Stimulated activated CD4-positive, alpha-beta T cell treated with anti-CD3 and anti-CD28 coated beads, Interleukin-12 subunit alpha, Interleukin-12 subunit beta, amount 100 ng/mL, for 24 hours (primary cell): ENCODE measurements around the gene SLC35A3.
"Not testable (repeated sequence)": the region's sequence is repeated elsewhere in the genome, so short reads cannot be mapped to it uniquely, and the experiment has no call there.

ENCODE experiments used
- DNase-seq, 2 experiments: peaks; one replicate each; pipeline ENCODE4 v3.0.0-alpha.2; 2020; ENCODE audit warnings: low read depth in 2 of 2

The SLC35A3 gene

GRCh38 chr1:99972066-99972465 lies 2.3 kb downstream of the SLC35A3 start:
- DNase-seq = not testable (repeated sequence)

GRCh38 chr1:99975529-99975928 lies 5.7 kb downstream of the SLC35A3 start:
- DNase-seq = no peak

- not testable (repeated sequence) for DNase-seq
These were observed 7.5 kb downstream of the SLC35A3 start for GRCh38 chr1:99977326-99977725.

- DNase-seq = no peak
These were observed 8.4 kb downstream of the SLC35A3 start for GRCh38 chr1:99978218-99978617.

DNA sequence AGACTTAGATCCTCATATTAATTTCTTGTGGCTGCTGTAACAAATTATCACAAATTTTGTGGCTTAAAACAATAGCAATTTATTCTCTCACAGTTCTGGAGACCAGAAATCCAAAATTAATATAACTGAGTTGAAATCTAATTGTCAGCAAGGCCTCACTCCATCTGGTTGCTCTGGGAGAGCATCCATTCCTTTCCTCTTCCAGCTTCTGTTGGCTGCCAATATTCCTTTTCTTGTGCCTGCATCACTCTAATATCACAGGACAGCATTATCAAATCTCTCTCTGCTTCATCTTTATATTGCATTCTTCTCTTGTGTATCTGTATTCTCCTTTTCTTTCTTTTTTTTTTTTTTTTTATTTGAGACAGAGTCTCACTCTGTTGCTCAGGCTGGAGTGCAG lies 9.3 kb downstream of the SLC35A3 start:
- no peak for DNase-seq

DNA sequence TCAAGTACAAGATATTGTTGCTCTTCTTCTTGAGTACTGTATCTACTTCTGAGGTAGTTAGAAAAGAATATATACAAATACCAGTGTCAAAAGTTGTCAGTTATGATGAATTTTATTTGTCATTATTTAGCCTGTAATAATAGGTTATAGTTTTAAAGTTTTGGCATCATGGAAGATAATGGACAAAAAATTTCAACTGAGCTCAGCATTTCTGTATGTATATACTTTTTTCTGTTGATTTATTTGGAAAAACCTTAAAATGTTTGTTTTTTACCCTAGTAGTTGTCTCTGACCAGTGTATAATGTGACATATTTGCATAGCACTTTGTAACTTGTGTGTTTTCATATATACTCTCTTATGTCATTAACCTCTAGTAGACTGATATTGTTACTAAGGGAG lies 11.1 kb downstream of the SLC35A3 start:
- no peak for DNase-seq

GRCh38 chr1:99986656-99987225 lies 16.9 kb downstream of the SLC35A3 start:
- no peak for DNase-seq

- no peak for DNase-seq
These were observed 18.5 kb downstream of the SLC35A3 start for GRCh38 chr1:99988210-99988765.

- DNase-seq = no peak
These were observed 22.4 kb downstream of the SLC35A3 start for GRCh38 chr1:99992044-99992722.

GRCh38 chr1:99992760-99993467 lies 23.1 kb downstream of the SLC35A3 start:
- DNase-seq = no peak

DNA sequence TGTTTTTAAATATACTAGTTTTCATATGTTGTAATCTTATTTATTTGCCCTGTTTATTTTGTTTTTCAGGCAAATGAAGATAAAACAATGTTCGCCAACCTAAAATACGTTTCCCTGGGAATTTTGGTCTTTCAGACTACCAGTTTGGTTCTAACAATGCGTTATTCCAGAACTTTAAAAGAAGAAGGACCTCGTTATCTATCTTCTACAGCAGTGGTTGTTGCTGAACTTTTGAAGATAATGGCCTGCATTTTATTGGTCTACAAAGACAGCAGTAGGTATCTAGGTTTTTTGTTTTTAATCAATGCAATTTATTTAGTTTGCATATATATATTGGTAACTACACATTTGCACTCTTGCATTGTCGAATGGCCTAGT lies 23.7 kb downstream of the SLC35A3 start:
- DNase-seq = no peak

DNA sequence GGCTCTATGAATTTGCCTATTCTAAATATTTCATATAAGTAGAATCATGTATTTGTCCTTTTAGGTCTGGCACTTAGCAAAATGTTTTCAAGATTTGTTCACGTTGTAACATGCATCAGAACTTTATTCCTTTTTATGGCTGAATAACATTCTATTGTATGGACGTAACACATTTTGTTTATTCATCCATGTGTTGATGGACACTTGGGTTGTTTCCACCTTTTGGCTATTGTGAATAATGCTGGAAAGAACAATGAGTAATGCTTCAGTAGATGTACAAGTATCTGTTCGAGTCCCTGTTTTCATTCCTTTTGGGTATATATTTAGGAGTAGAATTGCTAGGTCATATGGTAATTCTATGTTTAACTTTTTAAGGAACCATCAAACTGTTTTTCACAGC lies 24.7 kb downstream of the SLC35A3 start:
- no peak for DNase-seq

DNA sequence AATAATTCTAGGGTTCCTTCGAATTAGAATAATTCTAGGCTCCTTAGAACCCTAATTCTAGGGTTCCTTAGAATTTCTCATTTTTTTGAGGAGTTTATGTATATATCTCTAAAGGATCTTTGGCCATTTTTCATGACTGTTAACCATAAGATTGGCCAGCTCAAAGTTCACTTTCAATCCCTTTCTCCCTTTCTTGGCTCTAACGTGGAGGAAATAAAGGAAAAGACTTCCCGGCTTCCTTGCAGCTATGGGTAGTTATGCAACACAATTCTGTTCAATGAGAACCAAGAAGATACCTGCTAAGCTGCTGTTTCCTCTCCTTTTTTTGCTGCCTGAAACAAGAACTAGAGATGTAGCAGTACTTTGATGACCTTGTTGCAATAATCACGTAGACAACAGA lies 27.2 kb downstream of the SLC35A3 start:
- no peak for DNase-seq

GRCh38 chr1:100001462-100001861 lies 31.7 kb downstream of the SLC35A3 start:
- no peak for DNase-seq

GRCh38 chr1:100005424-100005823 lies 35.6 kb downstream of the SLC35A3 start:
- DNase-seq = no peak

DNA sequence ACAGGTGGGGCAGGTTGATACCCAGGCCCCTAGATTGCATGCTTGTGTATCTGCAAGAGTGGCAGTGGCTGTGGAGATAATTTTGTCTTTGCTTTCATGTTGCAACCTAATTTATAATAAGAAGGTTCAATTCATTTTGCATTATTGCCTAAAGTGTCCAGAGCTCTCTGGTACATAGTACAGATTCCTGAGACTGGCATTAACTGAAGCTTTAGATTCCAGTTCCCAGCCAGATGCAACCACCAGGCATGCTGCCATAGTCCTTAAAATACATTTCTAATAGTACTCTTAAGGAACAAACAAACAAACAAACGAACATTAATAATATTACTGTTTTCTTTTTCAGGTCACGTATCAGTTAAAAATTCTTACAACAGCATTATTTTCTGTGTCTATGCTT lies 36.9 kb downstream of the SLC35A3 start:
- no peak for DNase-seq

GRCh38 chr1:100009458-100009857 lies 39.7 kb downstream of the SLC35A3 start:
- DNase-seq = no peak

- DNase-seq = no peak
These were observed 41.0 kb downstream of the SLC35A3 start for GRCh38 chr1:100010804-100011203.

DNA sequence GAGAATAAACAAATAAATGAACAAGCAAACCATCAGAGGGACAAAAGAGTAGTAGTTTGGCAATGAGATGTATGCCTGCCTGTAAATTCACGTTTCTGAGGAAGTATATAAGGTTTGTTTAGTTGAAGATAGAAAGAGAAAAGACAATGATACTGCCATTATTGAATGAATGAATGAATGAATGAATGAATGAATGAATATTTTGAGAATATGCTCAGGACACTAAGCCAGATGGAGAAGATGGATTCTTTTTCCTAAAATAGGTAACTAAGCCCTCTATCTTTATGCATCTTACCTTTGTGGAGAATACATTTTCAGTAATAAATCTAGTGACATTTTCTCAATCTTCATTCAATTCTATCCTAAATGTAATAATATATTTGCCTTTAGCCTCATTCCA lies 49.4 kb downstream of the SLC35A3 start:
- no peak for DNase-seq

DNA sequence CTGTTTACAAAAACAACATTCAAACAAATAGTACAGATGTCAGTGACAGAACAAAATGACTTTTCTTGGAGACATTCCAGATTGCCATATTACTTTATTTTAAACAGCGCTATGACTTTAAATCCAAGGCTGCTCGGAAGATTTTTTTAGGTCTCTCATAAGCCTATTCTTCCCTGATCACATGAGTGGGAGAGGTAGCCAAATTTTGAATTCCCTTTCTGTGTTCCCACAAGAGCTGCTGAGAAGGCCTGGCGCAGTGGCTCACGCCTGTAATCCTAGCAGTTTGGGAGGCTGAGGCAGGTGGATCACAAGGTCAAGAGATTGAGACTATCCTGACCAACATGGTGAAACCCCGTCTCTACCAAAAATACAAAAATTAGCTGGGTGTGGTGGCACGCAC lies 53.7 kb downstream of the SLC35A3 start:
- no peak for DNase-seq

DNA sequence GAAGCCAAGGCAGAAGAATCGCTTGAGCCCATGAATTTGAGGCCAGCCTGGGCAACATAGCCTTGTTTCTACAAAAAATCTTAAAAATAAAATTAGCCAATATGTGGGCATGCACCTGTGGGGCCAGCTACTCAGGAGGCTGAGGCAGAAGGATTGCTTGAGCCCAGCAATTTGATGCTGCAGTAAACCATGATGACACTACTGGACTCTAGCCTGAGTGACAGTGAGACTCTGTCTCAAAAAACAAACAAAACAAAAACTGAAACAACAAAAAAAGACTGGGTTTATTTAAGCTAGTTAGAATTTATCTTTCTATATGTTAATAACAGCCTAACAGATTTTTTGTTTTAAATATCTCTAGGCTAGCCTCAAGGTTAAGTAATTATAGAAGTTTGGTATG lies 57.4 kb downstream of the SLC35A3 start:
- DNase-seq = no peak

GRCh38 chr1:100028765-100029164 lies 59.0 kb downstream of the SLC35A3 start:
- no peak for DNase-seq

DNA sequence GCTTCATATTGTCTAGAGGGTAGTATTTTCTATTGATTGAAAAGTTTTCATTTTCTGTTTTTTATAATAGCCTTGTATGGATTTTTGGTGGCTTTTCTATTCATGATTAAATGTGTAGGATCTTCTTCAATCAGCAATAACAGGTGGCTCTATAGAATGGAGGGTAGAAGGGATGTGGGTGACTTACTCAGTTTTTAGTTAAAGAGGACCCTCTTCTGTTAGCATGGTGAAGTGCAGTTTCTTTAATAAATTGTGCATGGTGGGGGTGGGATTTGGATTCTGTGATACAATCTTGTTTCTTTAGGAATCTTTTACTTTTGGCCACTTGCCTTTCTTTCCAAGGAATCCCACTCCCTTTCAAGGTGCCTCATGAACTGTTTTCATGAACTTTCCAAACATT lies 64.7 kb downstream of the SLC35A3 start:
- no peak for DNase-seq
